Stimulated activated CD4-positive, alpha-beta T cell treated with anti-CD3 and anti-CD28 coated beads, Interleukin-15, amount 100 ng/mL, for 1 hour (primary cell): ENCODE results near the gene GANAB.
"Not testable (repeated sequence)": the region's sequence is repeated elsewhere in the genome, so short reads cannot be mapped to it uniquely, and the experiment has no call there.

Experiments used
- DNase-seq, 2 donors: peaks; one replicate each; pipeline ENCODE4 v3.0.0-alpha.2; 2020; ENCODE audit warnings: low read depth in 1 of 2, low spot score in 1 of 2

GANAB gene

DNA sequence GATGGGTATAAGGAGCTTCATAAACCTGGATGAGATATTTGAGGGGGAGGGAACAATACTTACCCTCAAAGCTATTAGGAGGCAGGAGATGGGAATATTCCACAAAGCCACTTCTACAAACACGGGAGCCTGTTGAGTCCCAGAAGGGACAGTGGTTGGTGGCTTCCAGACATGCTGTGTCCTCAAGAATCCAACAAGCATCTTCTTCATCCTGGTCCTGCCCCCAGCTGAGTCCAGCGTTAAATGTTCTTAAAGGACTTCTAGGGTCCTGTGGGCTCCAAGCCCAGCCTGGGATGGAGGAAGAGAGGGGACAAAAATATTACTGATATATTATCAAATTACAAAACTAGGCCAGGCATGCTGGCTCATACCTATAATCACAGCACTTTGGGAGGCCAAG is 21.0 kb upstream of the GANAB start:
- no peak for DNase-seq

- no peak for DNase-seq
Observed at GRCh38 chr11:62666259-62666926, 20.0 kb upstream of the GANAB start.

GRCh38 chr11:62665599-62666258 is 19.3 kb upstream of the GANAB start:
- peak in 1 of 2 donors; percentile 52 for DNase-seq

DNA sequence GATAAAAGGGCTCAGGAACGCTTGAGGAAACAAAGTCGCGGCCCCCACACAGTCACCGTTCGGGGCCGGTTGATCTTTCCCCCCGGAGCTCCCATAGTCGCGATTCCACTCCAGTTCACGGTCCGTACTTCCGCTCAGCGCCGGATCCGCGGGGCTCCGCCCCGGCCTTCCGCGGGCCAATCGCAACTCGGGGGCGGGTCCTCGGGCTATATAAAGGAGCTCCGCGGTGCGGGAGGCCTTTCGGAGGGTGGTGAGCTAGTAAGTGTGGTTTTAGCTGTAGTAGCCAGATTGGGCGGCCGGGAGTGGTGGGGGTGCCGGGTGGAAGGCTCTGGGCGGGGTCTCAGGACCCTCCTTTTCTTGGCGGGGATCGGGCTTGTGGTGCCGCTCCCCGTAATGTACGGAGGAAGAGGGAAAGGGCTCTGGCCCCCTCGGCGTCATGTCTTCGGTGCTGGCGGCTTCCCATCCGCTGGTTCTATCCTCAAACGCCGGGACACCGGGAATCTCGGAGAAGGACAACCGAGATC is 18.7 kb upstream of the GANAB start, which contains the start of the genes C11orf98 and CSKMT:
Gene C11orf98, minus strand, starts transcription at position 136 of the 524 bp plus-strand sequence. Its CDS starts 41 bp downstream, at position 95.
Gene CSKMT, plus strand, starts transcription at position 238 of the 524 bp plus-strand sequence. CDS start 568 bp downstream, outside the sequence.
- peak; percentile 93 to 94 for DNase-seq

DNA sequence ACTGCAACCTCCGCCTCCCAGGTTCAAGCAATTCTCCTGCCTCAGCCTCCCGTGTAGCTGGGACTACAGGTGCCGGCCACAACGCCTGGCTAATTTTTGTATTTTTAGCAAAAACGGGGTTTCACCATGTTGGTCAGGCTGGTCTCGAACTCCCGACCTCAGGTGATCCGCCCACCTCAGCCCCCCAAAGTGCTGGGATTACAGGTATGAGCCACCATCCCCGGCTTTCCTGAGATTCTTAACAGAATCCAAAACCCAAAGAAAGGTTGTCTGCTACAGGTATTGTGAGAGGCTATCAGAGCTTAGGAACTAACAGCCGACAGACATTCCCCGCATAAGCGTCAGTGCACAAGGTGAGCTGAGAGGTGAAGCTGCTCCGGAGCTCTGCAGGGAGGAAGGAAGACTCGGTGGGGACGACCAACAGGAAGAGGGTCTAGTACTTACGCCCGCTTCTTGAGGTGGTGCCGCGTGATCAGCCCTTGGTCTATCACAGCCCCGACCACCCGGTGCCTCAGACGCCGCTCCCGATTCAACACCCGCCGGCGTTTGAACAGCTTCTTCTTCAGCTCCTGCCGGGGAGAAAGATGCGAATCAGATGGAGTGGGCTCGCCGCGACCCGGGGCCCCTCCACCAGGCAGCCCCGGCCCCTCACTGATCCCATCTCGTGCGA is 18.1 kb upstream of the GANAB start:
- DNase-seq: peak in 1 of 2 donors; percentile 31

DNA sequence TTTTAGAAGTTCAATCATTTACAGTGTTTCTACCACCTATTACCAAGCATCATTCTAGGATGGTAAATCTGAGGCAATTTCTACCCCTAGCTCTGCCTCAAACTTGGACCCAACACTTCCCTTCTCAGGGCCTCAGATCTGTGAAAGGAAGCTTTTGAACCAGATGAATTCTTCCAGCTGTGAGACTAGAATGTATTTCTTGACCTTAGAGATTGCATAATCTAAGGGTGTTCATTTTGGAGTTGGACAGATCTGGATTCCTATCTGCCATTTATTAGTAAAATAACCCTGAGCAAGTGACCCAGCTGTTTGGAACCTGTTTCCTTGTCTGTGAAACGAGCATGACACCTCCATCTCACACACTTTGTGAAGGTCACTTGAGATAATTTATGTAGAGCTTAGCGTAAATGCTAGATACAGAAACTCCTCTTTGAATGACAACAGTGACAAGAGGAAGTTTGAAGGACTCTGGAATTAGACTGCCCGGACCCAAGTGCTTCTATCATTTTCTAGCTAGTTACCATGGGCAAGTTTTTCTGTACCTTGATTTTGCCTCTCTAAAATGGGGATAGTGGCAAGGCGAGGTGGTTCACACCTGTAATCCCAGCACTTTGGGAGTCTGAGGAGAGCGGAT is 10.5 kb upstream of the GANAB start:
- DNase-seq: no peak

GRCh38 chr11:62654297-62654696 is 7.9 kb upstream of the GANAB start:
- DNase-seq: no peak

- DNase-seq: no peak
Observed at GRCh38 chr11:62652161-62653006, 6.0 kb upstream of the GANAB start.

DNA sequence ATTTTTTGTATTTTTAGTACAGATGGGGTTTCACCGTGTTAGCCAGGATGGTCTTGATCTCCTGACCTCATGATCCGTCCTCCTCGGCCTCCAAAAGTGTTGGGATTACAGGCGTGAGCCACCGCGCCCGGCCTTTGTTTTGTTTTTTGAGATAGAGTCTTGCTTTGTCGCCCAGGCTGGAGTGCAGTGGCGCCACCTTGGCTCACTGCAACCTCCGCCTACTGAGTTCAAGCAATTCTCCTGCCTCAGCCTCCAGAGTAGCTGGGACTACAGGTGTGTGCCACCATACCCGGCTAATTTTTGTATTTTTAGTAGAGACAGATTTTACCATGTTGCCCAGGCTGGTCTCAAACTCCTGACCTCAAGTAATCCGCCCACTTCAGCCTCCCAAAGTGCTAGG is 3.9 kb upstream of the GANAB start:
- not testable (repeated sequence) for DNase-seq

DNA sequence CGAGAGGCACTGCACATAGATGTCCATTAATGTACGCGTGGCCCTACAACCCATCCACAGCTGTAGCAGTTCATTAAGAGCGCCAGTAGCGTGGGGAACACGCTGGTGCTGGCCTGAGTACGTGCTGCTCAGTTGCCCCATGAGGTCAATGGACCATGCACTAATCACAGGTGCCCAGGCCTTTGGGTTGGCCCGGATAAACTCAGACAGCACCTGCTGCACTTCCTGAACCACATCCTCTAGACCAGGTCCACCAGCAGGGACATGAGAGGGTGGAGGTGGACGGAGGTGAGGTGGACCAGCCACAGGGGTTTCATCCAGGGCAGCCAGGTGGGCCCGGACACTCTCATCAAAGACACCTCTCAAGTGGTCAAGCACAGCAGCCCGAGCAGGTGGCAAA is 3.1 kb upstream of the GANAB start:
- no peak for DNase-seq

- DNase-seq: no peak
Observed at GRCh38 chr11:62648967-62649364, 2.6 kb upstream of the GANAB start.

GRCh38 chr11:62648185-62648966 is 2.0 kb upstream of the GANAB start:
- DNase-seq: no peak

DNA sequence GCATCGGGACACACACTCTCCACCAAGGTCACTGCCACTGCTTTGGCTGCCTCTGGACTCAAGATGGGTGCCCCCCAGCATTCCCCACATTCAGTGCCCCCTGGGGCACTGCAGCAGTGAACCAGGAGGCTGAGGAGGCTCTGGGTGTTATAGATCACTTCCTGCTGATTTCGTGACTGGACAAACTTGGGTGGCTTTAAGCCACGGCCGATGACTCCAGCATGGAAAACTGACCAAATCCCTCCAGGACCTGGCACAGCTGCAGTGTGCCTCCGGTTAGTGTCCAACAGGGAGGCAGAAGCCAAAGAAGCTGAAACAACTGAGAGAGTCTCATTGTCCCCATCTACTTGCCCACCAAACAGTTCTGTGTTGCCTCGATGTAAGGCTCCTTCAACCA is 1.2 kb upstream of the GANAB start:
- DNase-seq: no peak

DNA sequence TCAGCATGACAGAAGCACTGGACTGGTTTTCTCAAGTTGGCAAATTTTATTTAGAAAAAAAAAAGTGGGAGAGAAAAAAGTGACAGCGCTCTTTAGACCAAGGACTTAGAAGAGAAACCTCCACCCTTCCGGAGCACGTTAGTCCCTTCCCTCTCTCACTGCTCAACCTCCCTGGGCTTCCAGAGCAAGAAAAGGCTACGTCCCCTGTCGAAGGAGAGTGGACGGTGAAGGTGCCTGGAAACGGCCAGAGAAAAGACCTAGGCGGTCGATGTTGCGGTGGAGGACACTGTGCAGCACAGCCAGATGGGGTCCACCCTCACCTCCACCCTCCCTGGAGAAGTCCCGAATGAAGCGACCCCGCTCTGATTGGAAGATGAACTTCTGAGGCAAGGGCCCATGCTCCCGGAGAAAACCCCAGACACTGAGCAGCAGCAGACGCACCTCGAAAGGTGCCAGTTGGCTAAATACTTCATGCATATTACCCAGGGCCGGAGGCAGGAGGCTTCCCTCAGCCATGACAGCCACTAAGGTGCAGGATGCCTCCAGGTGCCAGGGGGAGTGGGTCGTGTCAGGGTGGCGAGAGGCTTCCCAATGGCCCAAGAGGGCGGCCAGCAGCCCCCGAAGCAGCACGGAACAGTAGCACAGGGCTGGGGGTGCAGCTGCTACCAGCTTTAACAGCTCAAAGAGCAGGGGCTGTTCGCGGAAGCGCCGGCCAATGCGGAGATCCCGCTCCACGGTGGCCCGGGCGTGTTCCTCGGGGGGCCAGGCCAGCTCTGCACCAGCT is 604 bp upstream of the GANAB start:
- DNase-seq: no peak

GRCh38 chr11:62645671-62645945 is 805 bp downstream of the GANAB start:
- no peak for DNase-seq

- DNase-seq: no peak
Observed at GRCh38 chr11:62644220-62644619, 2.2 kb downstream of the GANAB start.

GRCh38 chr11:62632492-62632891 is 13.9 kb downstream of the GANAB start:
- no peak for DNase-seq

DNA sequence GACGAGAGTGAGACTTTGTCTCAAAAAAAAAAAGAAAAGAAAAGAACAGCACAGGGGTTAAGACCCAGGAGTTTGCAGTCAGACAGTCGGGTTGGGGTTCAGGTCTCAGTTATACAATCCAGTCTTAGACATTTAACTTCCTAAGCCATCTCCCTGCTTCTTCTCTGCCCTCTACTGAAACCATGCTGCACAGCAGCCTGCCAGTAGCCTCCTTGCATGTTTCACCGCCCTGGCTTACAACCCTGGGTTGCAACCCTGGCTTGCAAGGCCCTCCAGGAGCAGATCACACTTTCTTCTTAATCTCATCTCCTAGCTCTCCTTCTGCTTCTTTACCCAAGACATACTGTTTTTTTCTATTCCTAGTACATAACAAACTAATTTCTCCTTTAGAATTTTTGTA is 18.7 kb downstream of the GANAB start:
- DNase-seq: no peak

GRCh38 chr11:62622476-62623089 is 23.8 kb downstream of the GANAB start:
- no peak for DNase-seq
